SK-N-SH (cell line): Measurements from ENCODE around the gene RNF169. TPM values are rescaled to one million over a fixed set of nuclear protein-coding genes. Genes with fewer than 3 reads are reported as not detected.

Experiments
- CTCF ChIA-PET: fragments of 300-600, 350-600 bp; formaldehyde crosslinking; extraction: SDS; loops from one replicate; lab custom pipeline; 2021; lab: Yijun Ruan, JAX
- POLR2A ChIA-PET: fragments of 350-600 bp; sonication (Branson Sonifier 250); formaldehyde crosslinking; extraction: SDS; loops from one replicate; lab custom pipeline; 2020; ENCODE audit warnings: antibody characterized with exemption, inconsistent platforms; lab: Yijun Ruan, JAX
- DNase-seq: peaks from one replicate; pipeline ENCODE4 v3.0.0; 2012
- H2AFZ ChIP-seq: fragments of 200-600 bp; sonication (generic); 2 replicates; pipeline ENCODE4 v1.8.1; 2016; ENCODE audit warnings: antibody characterized with exemption, mild to moderate bottlenecking, low read depth
- H3F3A ChIP-seq: fragments of 200-600 bp; sonication (generic); replicated peaks from 2 replicates; pipeline ENCODE3; 2016; ENCODE audit warnings: antibody characterized with exemption, mild to moderate bottlenecking; ENCODE audit not compliant: insufficient read depth
- H3K27ac ChIP-seq, 2 experiments: fragments of 200-500 bp in 1 of 2; fragments of 200-600 bp in 1 of 2; sonication (Bioruptor generic) in 1 of 2; sonication (generic), shearing (Covaris generic) in 1 of 2; 2 replicates each; pipeline versions ENCODE4 v1.5.1 to v1.6.1; 2014 to 2016; ENCODE audit warnings: low read depth in 2 of 2, inconsistent platforms in 1 of 2, low read length in 1 of 2, mild to moderate bottlenecking in 1 of 2, mixed read lengths in 1 of 2
- H3K27me3 ChIP-seq: fragments of 200-600 bp; sonication (generic), shearing (Covaris generic); 2 replicates; pipeline ENCODE4 v1.6.1; 2016; ENCODE audit warnings: mixed run types; ENCODE audit not compliant: insufficient read depth
- H3K36me3 ChIP-seq, 2 experiments: fragments of 200-500 bp in 1 of 2; fragments of 200-600 bp in 1 of 2; sonication (Bioruptor generic) in 1 of 2; sonication (generic) in 1 of 2; replicated peaks in 1 of 2; 2 replicates each; pipeline versions ENCODE3 to v1.5.1; 2014 to 2016; ENCODE audit warnings: low read length in 1 of 2, mild to moderate bottlenecking in 1 of 2; ENCODE audit not compliant: insufficient read depth in 2 of 2, control insufficient read depth in 1 of 2
- H3K4me1 ChIP-seq, 2 experiments: fragments of 200-500 bp in 1 of 2; fragments of 200-600 bp in 1 of 2; sonication (Bioruptor generic) in 1 of 2; sonication (generic), shearing (Covaris generic) in 1 of 2; 2 replicates each; pipeline versions ENCODE4 v1.5.1 to v1.6.1; 2014 to 2016; ENCODE audit warnings: low read depth in 1 of 2, low read length in 1 of 2, mixed run types in 1 of 2; ENCODE audit not compliant: insufficient read depth in 2 of 2, control insufficient read depth in 1 of 2
- H3K4me2 ChIP-seq: fragments of 200-600 bp; sonication (generic), shearing (Covaris generic); 2 replicates; pipeline ENCODE4 v1.6.1; 2017; ENCODE audit warnings: mixed run types
- H3K4me3 ChIP-seq, 2 experiments: fragments of 200-500 bp in 1 of 2; fragments of 200-600 bp in 1 of 2; sonication (Bioruptor generic) in 1 of 2; sonication (generic), shearing (Covaris generic) in 1 of 2; 2 replicates each; pipeline versions ENCODE4 v1.5.1 to v1.8.1; 2014 to 2016; ENCODE audit warnings: low read depth in 2 of 2, inconsistent platforms in 1 of 2, low read length in 1 of 2, mild to moderate bottlenecking in 1 of 2, mixed read lengths in 1 of 2, moderate library complexity in 1 of 2
- H3K79me2 ChIP-seq: fragments of 200-600 bp; sonication (generic); 2 replicates; pipeline ENCODE4 v1.8.1; 2017; ENCODE audit warnings: mild to moderate bottlenecking; ENCODE audit not compliant: insufficient read depth
- H3K9ac ChIP-seq: fragments of 200-600 bp; sonication (generic); 2 replicates; pipeline ENCODE4 v1.6.1; 2017; ENCODE audit warnings: mixed run types
- H3K9me2 ChIP-seq: fragments of 200-600 bp; sonication (generic); 2 replicates; pipeline ENCODE4 v1.6.1; 2017; ENCODE audit warnings: mixed run types
- H3K9me3 ChIP-seq: fragments of 200-600 bp; sonication (generic); 2 replicates; pipeline ENCODE4 v1.6.1; 2017; ENCODE audit warnings: mixed run types, mild to moderate bottlenecking, moderate library complexity
- H4K20me1 ChIP-seq: fragments of 200-600 bp; sonication (generic); 2 replicates; pipeline ENCODE4 v1.6.1; 2017; ENCODE audit warnings: mild to moderate bottlenecking, mixed run types; ENCODE audit not compliant: insufficient read depth
- ELF1 ChIP-seq: IDR thresholded peaks from 2 replicates; pipeline ENCODE4 v1.4.0; 2012
- EP300 ChIP-seq, 2 experiments: IDR thresholded peaks; 2 replicates each; pipeline versions ENCODE4 v1.4.0 to v1.6.1; 2012; ENCODE audit warnings: borderline replicate concordance in 1 of 2, low read depth in 1 of 2, low read length in 1 of 2
- EZH2phosphoT487 ChIP-seq: fragments of 200-600 bp; sonication (generic); IDR thresholded peaks from 2 replicates; pipeline ENCODE4 v1.6.1; 2017; ENCODE audit warnings: low read depth, mixed run types, mild to moderate bottlenecking, antibody characterized with exemption, moderate library complexity, borderline replicate concordance
- FOSL2 ChIP-seq: IDR thresholded peaks from 2 replicates; pipeline ENCODE4 v1.4.0; 2012; ENCODE audit warnings: low read depth, mild to moderate bottlenecking, moderate library complexity, borderline replicate concordance
- FOXM1 ChIP-seq: IDR thresholded peaks from 2 replicates; pipeline ENCODE4 v1.4.0; 2012; ENCODE audit warnings: low read depth, mild to moderate bottlenecking
- GATA2 ChIP-seq: sonication (generic); formaldehyde crosslinking; IDR thresholded peaks from 2 replicates; pipeline ENCODE4 v1.5.0; 2020; ENCODE audit warnings: mild to moderate bottlenecking, missing genetic modification reagents
- MAX ChIP-seq: IDR thresholded peaks from 2 replicates; pipeline ENCODE4 v1.4.0; 2012; ENCODE audit warnings: low read depth
- MEF2A ChIP-seq: IDR thresholded peaks from 2 replicates; pipeline ENCODE4 v1.4.0; 2012; ENCODE audit warnings: low read depth, borderline replicate concordance
- NFIC ChIP-seq: IDR thresholded peaks from 2 replicates; pipeline ENCODE4 v1.4.0; 2012; ENCODE audit warnings: borderline replicate concordance
- PBX3 ChIP-seq: IDR thresholded peaks from 2 replicates; pipeline ENCODE4; 2012
- REST ChIP-seq: IDR thresholded peaks from 2 replicates; pipeline ENCODE4 v1.6.1; 2012; ENCODE audit warnings: mild to moderate bottlenecking, low read depth, low read length, moderate library complexity
- SIN3A ChIP-seq: IDR thresholded peaks from 2 replicates; pipeline ENCODE4 v1.6.1; 2012; ENCODE audit warnings: low read depth, mild to moderate bottlenecking, low read length, moderate library complexity, borderline replicate concordance
- SMC3 ChIP-seq: IDR thresholded peaks from 2 replicates; pipeline ENCODE4 v1.6.1; 2012; ENCODE audit warnings: low read depth, low read length, improper control_type of control experiment
- TCF12 ChIP-seq: IDR thresholded peaks from 2 replicates; pipeline ENCODE4 v1.4.0; 2012
- TEAD4 ChIP-seq: IDR thresholded peaks from 2 replicates; pipeline ENCODE4 v1.4.0; 2012; ENCODE audit warnings: mild to moderate bottlenecking, borderline replicate concordance; ENCODE audit not compliant: insufficient read depth
- USF1 ChIP-seq: IDR thresholded peaks from 2 replicates; pipeline ENCODE4 v1.4.0; 2012; ENCODE audit warnings: low read depth, borderline replicate concordance
- USF2 ChIP-seq: fragments of 150-350 bp; IDR thresholded peaks from 2 replicates; pipeline ENCODE4 v1.6.1; 2017; ENCODE audit warnings: antibody characterized with exemption, low read length, low read depth, borderline replicate concordance
- WGBS: methylation state at CpG from one replicate; pipeline ENCODE4 v1.1.6; 2017; ENCODE audit warnings: low lambda C conversion rate; 5-methylcytosine and 5-hydroxymethylcytosine counted together
- polyA plus RNA-seq, 3 experiments: library from polyadenylated mRNA; depleted of rRNA; stranded (reverse); fragments of >200 nt; gene quantifications; 2 replicates each; pipeline ENCODE4 v1.2.3, GENCODE V29; 2012

The RNF169 gene
- polyA plus RNA-seq, 1 of the 3 experiments (the other 2 are of a cell fraction): 2.2 TPM

GRCh38 chr11:74751303-74751702, 2.7 kb downstream of the RNF169 start:
- POLR2A ChIA-PET: no interaction called here
- Histone ChIP-seq H3K27ac (no peak overlapping the region), H2AFZ (no peak overlapping the region), H3K27me3 (no peaks in the 10 kb centered on the region), H3K4me3 (no peak overlapping the region), H3K79me2 (peaks cover 69% of the 10 kb centered on the region), H3K9me2 (no peaks in the 10 kb centered on the region), H3K9ac (no peak overlapping the region)
- WGBS: 92% methylated on average over 2 of the region's 2 CpGs
- CTCF ChIA-PET: interaction anchor here (0.9 to 2.6 kb wide), 3 partner anchors 25 to 116 kb away, joined by 3 to 11 read pairs (median 10); no protein-coding TSS in a partner anchor
- no peak for DNase-seq
- TF ChIP-seq MEF2A: no peak
- no peak for TF ChIP-seq TCF12
- TF ChIP-seq USF2: no peak
- TF ChIP-seq, all 33 proteins: peak for 0
- H3K9me3 ChIP-seq: no peaks in the 10 kb centered on the region
- H3K4me2 ChIP-seq: peak overlapping the region; percentile 25; the same call in 1 of the 2 replicates
- peaks cover 5% of the 10 kb centered on the region; the same call in 1 of the 2 replicates for H4K20me1 ChIP-seq
- H3F3A ChIP-seq: peaks cover 27% of the 10 kb centered on the region
- peaks cover 13 to 25% of the 10 kb centered on the region in 2 experiments; a peak in 3 of 4 replicates for H3K4me1 ChIP-seq
- H3K36me3 ChIP-seq: peaks cover 0 to 4% of the 10 kb centered on the region in 2 experiments

GRCh38 chr11:74754507-74755252, 6.0 kb downstream of the RNF169 start:
- no peak for DNase-seq
- WGBS: 70% methylated on average over 15 of the region's 15 CpGs
- Histone ChIP-seq H3K79me2 (peaks cover 79% of the 10 kb centered on the region), H4K20me1 (peaks cover 5% of the 10 kb centered on the region; the same call in 1 of the 2 replicates), H3K9me2 (no peaks in the 10 kb centered on the region), H3K9ac (peak overlapping the region; percentile 7; the same call in 1 of the 2 replicates), H3K4me3 (peak overlapping the region in 1 of 2 experiments; percentile 30; a peak in 1 of 4 replicates), H3K27ac (peak overlapping the region; percentile 62 to 88; a peak in 3 of 4 replicates), H3K4me2 (peak overlapping the region; percentile 30), H3K27me3 (no peaks in the 10 kb centered on the region), H3K9me3 (no peaks in the 10 kb centered on the region), H3K4me1 (peaks cover 5 to 21% of the 10 kb centered on the region in 2 experiments; a peak in 3 of 4 replicates), H3F3A (peaks cover 27% of the 10 kb centered on the region), H3K36me3 (peaks cover 0 to 4% of the 10 kb centered on the region in 2 experiments), H2AFZ (no peak overlapping the region)
- ChIA-PET CTCF (no interaction called here), POLR2A (no interaction called here)
- no peak for TF ChIP-seq ELF1
- peak; percentile 27; the same call in 1 of the 2 replicates for TF ChIP-seq TEAD4
- peak; percentile 52; the same call in 1 of the 2 replicates for TF ChIP-seq USF1
- peak; percentile 83 for TF ChIP-seq FOSL2
- 0 out of 2 replicates have a peak, but pooled peaks have one; percentile 45 for TF ChIP-seq MAX
- TF ChIP-seq FOXM1: no peak
- no peak for TF ChIP-seq SMC3
- TF ChIP-seq SIN3A: no peak
- no peak for TF ChIP-seq USF2
- no peak for TF ChIP-seq MEF2A
- peak in 1 of 2 experiments; percentile 71; a peak in 2 of 4 replicates for TF ChIP-seq EP300 (IDR thresholded peaks at IDR 0.05; ENCODE audit: borderline replicate concordance in 1 of 2, low read depth in 1 of 2, low read length in 1 of 2)
- no peak for TF ChIP-seq EZH2phosphoT487
- no peak for TF ChIP-seq REST
- peak; percentile 59 for TF ChIP-seq PBX3
- TF ChIP-seq GATA2 (CRISPR knock-in tag): no peak
- no peak; the same call in 1 of the 2 replicates for TF ChIP-seq NFIC
